Spleen (tissue), 7 donors: ENCODE data around the gene FAM20A.

ENCODE experiments used
- POLR2A ChIP-seq, 3 donors: fragments of 450-650 bp; IDR thresholded peaks; one replicate each; pipeline ENCODE4 v1.5.1; 2017; ENCODE audit warnings: antibody characterized with exemption in 3 of 3, mild to moderate bottlenecking in 1 of 3
- TF ChIP-seq, protein P1 (sequence below), 11 experiments: fragments of 200-600 bp in 7 of 11; fragments of 450-650 bp in 4 of 11; sonication (generic) in 4 of 11; IDR thresholded peaks in 8 of 11; conservative IDR thresholded peaks in 3 of 11; 1 replicate in 7 of 11; 2 replicates in 4 of 11; pipeline versions ENCODE4 v1.4.0 to v1.8.0; 2016 to 2021; ENCODE audit warnings: antibody characterized with exemption in 11 of 11, inconsistent platforms in 4 of 11, mild to moderate bottlenecking in 1 of 11
- donor health status: DM: no; HTN: no; CAD: no; lungs with moderate emphysema.
- donor health status: DM: no; HTN: no; CAD: no.
- donor health status: DM: no; HTN: no; CAD: no.

GRCh38 chr17:68646626-68647526 is 45.7 kb upstream of the FAM20A start:
- TF ChIP-seq, protein P1, sequence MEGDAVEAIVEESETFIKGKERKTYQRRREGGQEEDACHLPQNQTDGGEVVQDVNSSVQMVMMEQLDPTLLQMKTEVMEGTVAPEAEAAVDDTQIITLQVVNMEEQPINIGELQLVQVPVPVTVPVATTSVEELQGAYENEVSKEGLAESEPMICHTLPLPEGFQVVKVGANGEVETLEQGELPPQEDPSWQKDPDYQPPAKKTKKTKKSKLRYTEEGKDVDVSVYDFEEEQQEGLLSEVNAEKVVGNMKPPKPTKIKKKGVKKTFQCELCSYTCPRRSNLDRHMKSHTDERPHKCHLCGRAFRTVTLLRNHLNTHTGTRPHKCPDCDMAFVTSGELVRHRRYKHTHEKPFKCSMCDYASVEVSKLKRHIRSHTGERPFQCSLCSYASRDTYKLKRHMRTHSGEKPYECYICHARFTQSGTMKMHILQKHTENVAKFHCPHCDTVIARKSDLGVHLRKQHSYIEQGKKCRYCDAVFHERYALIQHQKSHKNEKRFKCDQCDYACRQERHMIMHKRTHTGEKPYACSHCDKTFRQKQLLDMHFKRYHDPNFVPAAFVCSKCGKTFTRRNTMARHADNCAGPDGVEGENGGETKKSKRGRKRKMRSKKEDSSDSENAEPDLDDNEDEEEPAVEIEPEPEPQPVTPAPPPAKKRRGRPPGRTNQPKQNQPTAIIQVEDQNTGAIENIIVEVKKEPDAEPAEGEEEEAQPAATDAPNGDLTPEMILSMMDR (IDR thresholded peaks at IDR 0.05 in 8 of 11, conservative IDR thresholded peaks at IDR 0.05 in 3 of 11): no peak
- no peak for TF ChIP-seq POLR2A (IDR thresholded peaks at IDR 0.05)
